GM18867 (cell line): ENCODE data around the gene EPHA3.
A peak's percentile ranks its signal among the peaks of the same experiment; 100 is the strongest.

ENCODE experiments used
- ATAC-seq: cut with Tn5 transposase; IDR thresholded peaks from one replicate; pipeline ENCODE4 v1.9.1; 2021; ENCODE audit warnings: mild to moderate bottlenecking, moderate library complexity; ENCODE audit not compliant: unreplicated experiment

EPHA3 gene

GRCh38 chr3:89107461-89108290 lies at the start of gene EPHA3:
Gene EPHA3 (plus strand): TSS chr3:89107621. CDS start chr3:89107749, 128 bp downstream.
- peak; percentile 99 for ATAC-seq

DNA sequence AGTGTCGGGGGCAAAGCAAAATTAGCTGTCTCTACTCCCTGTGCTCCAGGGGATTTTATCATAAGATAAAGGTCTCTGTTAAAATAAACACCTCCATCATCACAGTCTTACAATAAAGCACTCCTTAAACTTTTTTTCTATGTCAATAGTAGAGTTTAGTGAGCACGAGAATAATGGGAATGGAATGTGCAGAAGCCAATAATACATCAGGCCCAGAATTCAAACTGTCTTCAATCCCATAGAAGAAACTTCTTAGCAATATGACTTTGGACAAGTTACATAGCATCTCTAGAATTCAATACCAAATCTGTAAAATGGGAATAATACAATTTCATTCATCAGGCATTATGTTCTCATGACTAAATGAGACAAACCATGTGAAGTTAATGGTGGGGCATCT lies 49.0 kb upstream of the EPHA3 start:
- no peak for ATAC-seq

GRCh38 chr3:89059211-89059925 lies 48.1 kb upstream of the EPHA3 start:
- ATAC-seq: no peak

GRCh38 chr3:89061259-89061658 lies 46.2 kb upstream of the EPHA3 start:
- no peak for ATAC-seq

- no peak for ATAC-seq
Measured at GRCh38 chr3:89067736-89068135, 39.7 kb upstream of the EPHA3 start.

DNA sequence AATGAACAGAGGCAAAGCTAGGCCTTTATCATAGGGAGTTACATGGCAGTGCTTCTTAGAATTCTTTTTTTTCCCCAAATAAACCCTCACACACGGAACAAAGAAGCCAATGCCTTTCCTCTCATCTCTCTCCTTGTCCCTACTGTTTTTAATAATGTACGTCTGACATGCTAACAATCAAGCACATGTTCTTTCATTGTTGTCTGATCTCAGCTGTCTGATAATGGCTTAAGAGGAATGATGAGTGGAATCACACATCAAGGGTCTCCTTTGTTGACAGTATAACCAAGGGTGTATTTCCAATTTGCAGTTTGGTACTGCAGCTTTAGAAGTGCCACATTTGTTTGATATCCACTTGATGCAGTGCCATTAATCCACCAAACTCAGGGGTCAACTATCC lies 34.8 kb upstream of the EPHA3 start:
- no peak for ATAC-seq

- ATAC-seq: no peak
Measured at GRCh38 chr3:89079944-89080343, 27.5 kb upstream of the EPHA3 start.

DNA sequence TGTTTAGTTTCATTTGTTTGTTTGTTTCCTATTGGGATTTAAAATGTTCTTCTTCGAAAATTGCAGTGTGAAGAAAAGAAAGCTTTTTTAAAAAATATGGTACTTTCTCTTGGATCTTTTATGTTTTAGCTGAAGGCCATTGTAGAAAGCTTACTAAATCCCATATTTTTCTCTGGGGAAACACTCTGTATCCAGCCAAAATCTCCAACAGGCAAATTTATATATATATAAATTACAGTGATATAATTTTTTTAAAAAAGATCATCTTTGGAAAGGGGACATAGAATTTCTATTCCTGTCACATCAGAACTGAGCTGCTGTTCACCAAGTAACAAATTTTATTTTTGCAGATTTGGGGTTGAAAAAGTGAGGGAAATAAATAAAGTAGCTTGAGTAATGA lies 19.6 kb upstream of the EPHA3 start:
- ATAC-seq: no peak

DNA sequence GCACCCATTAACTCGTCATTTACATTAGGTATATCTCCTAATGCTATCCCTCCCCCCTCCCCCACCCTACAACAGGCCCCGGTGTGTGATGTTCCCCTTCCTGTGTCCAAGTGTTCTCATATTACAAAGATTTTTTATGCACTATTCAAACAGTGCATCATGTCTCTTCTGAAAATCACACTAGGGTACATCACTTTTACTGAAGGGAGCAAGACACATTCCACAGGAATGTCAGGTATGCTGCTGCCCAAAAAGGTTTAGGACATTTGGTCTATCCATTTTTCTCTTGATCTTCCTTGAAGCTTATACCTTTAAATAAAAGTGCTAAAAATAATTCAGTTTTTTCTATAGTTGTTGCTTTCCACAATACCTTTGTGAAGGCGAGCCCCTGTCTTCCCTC lies 9.2 kb upstream of the EPHA3 start:
- ATAC-seq: no peak

DNA sequence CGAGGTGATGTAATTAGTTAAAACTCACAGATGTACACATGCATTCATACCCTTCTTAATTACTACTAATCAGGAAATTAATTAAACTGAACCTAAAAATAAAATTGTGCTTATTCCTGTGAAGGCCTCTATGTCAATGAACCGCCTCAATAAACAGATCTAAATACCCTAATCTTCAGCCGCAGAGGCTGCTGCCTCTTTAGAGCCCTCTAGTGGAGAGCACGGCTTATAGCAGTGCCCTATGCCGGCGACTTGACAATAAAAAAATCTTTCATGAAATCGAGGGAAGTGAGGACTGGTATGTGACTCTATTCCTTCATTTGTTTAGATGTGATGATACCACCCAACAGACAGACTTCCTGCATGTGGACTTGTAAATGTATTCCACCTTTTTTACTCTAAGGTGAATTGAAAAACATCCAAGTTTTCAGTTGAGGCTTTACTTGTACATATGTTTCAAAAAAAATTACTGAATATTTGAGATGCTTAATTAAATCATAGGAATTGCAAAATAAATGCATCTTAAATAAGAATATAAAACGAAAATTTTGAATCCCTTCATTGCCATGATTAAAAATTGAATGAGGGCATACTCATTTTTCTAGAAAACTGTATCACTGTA lies 8.3 kb upstream of the EPHA3 start:
- peak; percentile 98 for ATAC-seq

DNA sequence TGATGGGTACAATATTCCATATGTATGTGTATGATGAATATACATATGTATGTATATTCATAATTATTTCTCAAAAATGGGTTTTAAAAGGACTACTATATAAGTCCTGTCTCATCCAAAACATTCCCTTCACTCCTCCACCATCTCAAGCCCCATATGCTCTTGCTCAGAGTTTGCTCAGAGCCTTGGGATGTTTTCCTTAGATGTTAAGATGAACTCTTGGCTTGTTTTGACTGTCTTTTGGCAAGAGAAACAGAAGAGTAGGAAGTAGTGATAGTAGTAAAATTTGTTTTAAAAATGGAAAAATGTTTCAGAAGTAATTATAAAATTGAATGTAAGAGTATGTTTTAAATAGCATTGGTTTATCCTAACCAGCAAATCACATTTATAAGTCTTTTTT lies 6.2 kb upstream of the EPHA3 start:
- ATAC-seq: no peak

DNA sequence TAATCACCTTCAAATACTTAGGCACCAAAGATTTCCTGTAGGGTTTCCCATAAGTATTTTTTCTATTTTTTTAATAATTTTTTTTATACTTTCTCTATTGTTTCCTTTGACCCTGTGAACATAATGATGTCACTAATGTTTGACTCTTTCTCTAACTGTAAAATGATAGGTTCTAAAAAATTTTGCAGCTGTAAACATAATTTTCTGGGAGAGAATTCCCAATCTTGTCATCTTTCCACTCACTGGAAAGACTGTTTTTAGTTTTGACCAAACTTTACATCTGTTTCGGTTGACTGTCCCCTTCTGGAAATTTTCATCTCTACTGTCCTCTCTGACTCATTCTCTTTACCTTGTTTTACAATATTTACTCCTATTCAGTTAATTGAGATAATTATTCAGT lies 5.5 kb upstream of the EPHA3 start:
- ATAC-seq: no peak

DNA sequence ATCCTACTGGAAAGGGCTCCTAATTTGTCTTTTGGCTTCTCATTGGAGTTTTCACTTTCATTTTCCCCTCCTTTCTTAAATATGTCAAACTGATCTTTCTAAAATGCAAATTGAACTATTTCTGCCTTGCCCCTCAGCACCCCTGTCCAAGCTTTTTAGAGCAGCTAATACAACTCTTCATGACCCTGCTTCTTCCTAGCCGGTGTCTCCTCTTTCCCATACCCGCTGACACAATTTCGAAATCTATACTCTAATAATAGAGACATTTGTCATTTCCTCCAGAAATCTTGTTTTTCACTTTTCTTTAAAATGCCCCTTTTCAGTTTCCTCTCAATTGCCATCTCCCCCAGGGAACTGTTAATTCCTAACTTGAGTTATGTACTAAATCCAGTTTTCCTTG lies 2.9 kb upstream of the EPHA3 start:
- peak; percentile 31 for ATAC-seq

DNA sequence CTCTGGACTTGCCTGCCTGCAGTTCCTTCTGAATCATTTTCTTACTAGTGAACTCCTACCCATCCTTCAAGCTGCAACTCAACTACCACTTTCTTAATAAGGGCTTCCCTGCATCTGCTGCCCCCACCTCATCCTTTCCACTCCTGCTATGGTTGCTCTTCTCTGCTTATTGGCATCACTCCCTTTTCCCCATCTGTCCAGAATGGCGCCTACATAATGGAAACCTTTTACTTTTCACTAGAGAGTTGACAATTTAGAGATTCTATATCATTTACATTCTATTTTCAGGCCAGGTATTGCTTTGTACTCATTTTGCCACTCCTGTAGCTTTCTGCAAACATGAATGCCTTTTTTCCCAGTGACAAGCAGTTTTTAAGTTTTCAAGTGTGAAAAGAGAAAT lies 1.9 kb upstream of the EPHA3 start:
- ATAC-seq: no peak

DNA sequence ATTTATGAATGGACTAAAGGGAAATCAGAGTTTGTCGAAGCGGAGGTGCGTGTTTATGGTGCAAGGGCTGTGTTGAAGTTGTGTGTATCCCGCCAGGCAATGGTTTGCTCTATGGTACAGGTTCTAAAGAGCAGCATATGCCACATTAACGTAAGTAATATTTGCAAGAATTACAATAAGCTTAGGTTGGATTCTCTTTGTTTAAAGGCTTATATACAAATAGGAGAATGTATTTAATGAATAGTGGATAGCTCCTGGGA lies 800 bp downstream of the EPHA3 start:
- no peak for ATAC-seq

DNA sequence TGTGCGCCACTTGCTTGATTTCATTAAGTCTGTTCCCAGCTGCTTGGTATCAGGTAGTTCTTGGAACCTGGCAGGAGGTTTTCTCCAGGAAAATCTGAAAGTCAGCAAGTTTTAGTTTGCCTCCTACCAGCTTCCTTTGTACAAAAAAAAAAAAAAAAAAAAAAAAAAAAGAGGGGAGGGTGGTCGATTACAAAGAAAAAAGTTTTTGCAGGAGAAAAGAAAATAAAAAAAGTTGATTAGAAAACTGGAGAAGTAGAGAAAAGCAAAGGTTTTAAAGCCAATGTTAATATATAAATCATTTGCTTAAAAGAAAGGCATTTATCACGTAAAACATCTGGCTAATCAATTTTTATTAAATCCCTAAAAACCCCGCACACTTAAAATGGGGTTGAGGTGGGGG lies 5.9 kb downstream of the EPHA3 start:
- no peak for ATAC-seq

DNA sequence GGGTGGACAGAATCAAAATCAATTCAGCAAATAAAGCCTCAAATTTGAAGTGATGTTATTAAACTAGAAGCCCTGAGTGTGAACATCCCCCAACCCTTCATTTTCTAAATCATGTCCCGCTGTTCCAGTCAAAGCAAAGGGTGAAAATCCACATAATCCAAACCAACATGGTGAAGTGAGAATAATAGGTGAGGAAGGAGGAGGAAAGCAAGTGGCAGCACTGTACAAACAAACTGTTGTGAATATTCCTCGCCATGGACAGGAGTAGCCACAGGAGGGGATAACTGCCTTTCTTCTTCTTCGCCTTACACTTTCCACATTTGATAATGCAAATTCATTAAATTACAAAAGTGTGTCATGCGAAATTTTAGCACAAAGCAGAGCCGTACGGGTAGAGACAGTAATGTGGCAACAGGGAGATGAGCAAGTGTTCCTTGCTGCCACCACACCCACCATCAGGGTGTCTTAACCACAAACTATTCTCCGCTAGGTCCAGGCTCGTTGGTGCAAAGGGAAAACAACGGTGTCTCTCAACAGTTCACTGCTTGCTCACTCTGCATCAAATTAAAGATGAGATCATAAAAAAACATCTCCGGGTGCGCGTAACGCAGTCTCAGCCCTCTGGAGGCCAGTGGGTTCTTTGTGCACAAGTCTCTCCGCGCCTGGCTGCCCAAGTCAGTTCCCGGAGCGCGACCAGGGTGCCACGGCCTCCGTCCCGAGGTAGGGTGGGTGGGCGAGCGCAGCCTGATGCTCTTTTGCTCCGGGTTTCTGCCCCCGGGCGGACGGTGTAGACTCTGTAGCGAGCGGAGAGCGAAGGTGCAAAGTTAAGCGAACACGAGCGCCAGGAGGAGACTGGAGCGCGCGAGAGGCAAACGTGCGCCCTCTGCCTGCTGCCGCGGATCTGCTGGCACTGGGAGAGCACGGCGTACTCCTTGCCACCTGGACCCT lies 6.7 kb downstream of the EPHA3 start:
- ATAC-seq: peak; percentile 95

GRCh38 chr3:89114841-89115223 lies 7.4 kb downstream of the EPHA3 start:
- ATAC-seq: no peak

DNA sequence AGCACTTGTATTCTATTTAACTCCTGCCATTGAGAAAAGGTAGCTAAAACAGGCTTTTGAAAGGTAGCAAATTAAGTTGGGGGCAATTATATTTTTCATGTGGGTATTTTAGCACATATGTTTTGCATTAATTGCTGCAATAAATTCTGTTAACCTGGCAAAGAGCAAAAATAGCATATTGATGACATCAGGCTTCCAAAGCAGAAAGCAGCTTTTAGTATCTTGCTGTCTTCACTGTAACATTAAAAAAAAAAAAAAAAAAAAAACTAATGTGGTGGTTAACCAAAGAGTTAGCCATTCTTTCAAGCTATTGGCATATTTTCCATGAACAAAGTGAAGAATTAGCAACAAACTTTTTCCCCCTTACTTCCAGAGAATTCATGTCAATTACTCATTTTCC lies 9.1 kb downstream of the EPHA3 start:
- no peak for ATAC-seq

DNA sequence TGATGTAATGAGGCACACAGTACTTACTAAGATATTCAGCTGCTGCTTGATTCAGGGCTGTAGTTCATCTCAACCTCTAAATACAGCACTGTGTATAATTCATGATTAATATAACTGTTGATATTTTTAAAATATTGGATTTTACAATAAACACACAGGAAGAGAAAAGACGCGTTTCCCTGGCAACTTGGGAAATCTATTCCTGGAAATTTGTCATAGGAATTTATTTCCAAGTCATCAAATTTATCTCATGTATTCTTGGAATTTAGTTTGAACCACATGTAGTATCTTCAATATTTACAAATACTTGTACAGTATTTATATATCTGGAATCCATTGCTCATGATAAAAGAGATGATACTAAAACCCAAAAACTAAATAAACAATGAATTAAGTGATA lies 30.6 kb downstream of the EPHA3 start:
- no peak for ATAC-seq

- ATAC-seq: no peak
Measured at GRCh38 chr3:89139870-89140269, 32.4 kb downstream of the EPHA3 start.
